HCT116 (cell line): ENCODE data around the gene DENND5A. TPM values are rescaled to one million over a fixed set of nuclear protein-coding genes. Genes with fewer than 3 reads are reported as not detected.

Source experiments
- ATAC-seq: fragments of 200-7000 bp; cut with Tn5 transposase; 2 replicates; pipeline ENCODE4 v1.9.1; 2020; ENCODE audit warnings: mild to moderate bottlenecking, moderate library complexity
- BruUV-seq: library from RNA; stranded (reverse); fragments of 400-500 nt; replicated peaks from 2 replicates; lab custom pipeline; 2021; lab: Mats Ljungman, UMichigan
- CTCF ChIA-PET: fragments of 300-600 bp; sonication (Branson Sonifier 250); formaldehyde crosslinking; loops from one replicate; lab custom pipeline; 2021; ENCODE audit warnings: antibody characterized with exemption; lab: Charles Lee
- POLR2A ChIA-PET: fragments of 300-600, 350-600 bp; sonication (Branson Sonifier 250); formaldehyde crosslinking; loops from one replicate; lab custom pipeline; 2021; ENCODE audit warnings: antibody characterized with exemption; lab: Charles Lee
- RAD21 ChIA-PET, 2 experiments: fragments of 300-600 bp; sonication (Branson Sonifier 250); formaldehyde crosslinking; loops; one replicate each; lab custom pipeline; 2023; ENCODE audit warnings: low total read pairs in 2 of 2; ENCODE audit not compliant: uncharacterized antibody in 2 of 2, unreplicated experiment in 2 of 2, low non-redundant PET in 1 of 2; lab: Charles Lee
- DNase-seq: peaks from one replicate; pipeline ENCODE4 v3.0.0-alpha.2; 2010; ENCODE audit warnings: low read depth, low spot score
- H2AFZ ChIP-seq: fragments of 200-600 bp; shearing (Covaris generic), sonication (generic); 2 replicates; pipeline ENCODE4 v1.6.1; 2017; ENCODE audit warnings: low read depth, mixed run types, mixed read lengths, antibody characterized with exemption, low read length; ENCODE audit not compliant: poor library complexity, severe bottlenecking
- H3K27ac ChIP-seq: 2 replicates; pipeline ENCODE4 v1.5.1; 2012; ENCODE audit warnings: low read depth, low read length
- H3K27me3 ChIP-seq: fragments of 200-600 bp; sonication (generic); 2 replicates; pipeline ENCODE4 v1.6.1; 2016; ENCODE audit warnings: mixed run types, low read length, mixed read lengths; ENCODE audit not compliant: insufficient read depth
- H3K36me3 ChIP-seq, 2 experiments: fragments of 200-500 bp in 1 of 2; fragments of 200-600 bp in 1 of 2; sonication (Bioruptor generic) in 1 of 2; sonication (generic) in 1 of 2; 2 replicates each; pipeline versions ENCODE4 v1.5.1 to v1.6.1; 2014 to 2016; ENCODE audit warnings: low read length in 2 of 2, inconsistent platforms in 1 of 2, mixed read lengths in 1 of 2, mixed run types in 1 of 2; ENCODE audit not compliant: insufficient read depth in 2 of 2, control insufficient read depth in 1 of 2
- H3K4me1 ChIP-seq, 2 experiments: fragments of 200-600 bp in 1 of 2; sonication (generic) in 1 of 2; 2 replicates each; pipeline versions ENCODE4 v1.5.1 to v1.6.1; 2012 to 2017; ENCODE audit warnings: low read length in 2 of 2, inconsistent platforms in 1 of 2, mild to moderate bottlenecking in 1 of 2, mixed read lengths in 1 of 2, mixed run types in 1 of 2, moderate library complexity in 1 of 2; ENCODE audit not compliant: insufficient read depth in 2 of 2, control insufficient read depth in 1 of 2
- H3K4me2 ChIP-seq: fragments of 200-600 bp; sonication (generic); 2 replicates; pipeline ENCODE4 v1.6.1; 2017; ENCODE audit warnings: mixed run types, low read length, mixed read lengths
- H3K4me3 ChIP-seq, 2 experiments: fragments of 200-600 bp in 1 of 2; sonication (generic) in 1 of 2; replicated peaks in 1 of 2; 2 replicates each; pipeline ENCODE4 v1.5.1; 2011 to 2016; ENCODE audit warnings: low read length in 2 of 2, control low read depth in 1 of 2, low read depth in 1 of 2, mild to moderate bottlenecking in 1 of 2, mixed read lengths in 1 of 2, mixed run types in 1 of 2
- H3K79me2 ChIP-seq: fragments of 200-600 bp; sonication (generic); 2 replicates; pipeline ENCODE4 v1.6.1; 2017; ENCODE audit warnings: mild to moderate bottlenecking, mixed run types, low read length, moderate library complexity, mixed read lengths; ENCODE audit not compliant: insufficient read depth
- H3K9ac ChIP-seq: fragments of 200-600 bp; sonication (generic); 2 replicates; pipeline ENCODE4 v1.6.1; 2016; ENCODE audit warnings: low read length, mixed read lengths
- H3K9me2 ChIP-seq: fragments of 200-600 bp; sonication (generic), shearing (Covaris generic); 2 replicates; pipeline ENCODE4 v1.6.1; 2017; ENCODE audit warnings: mixed run types, mild to moderate bottlenecking, moderate library complexity; ENCODE audit not compliant: insufficient read depth
- H3K9me3 ChIP-seq, 2 experiments: fragments of 200-500 bp in 1 of 2; fragments of 200-600 bp in 1 of 2; sonication (Bioruptor generic) in 1 of 2; sonication (generic) in 1 of 2; 2 replicates each; pipeline ENCODE4 v1.6.1; 2014 to 2017; ENCODE audit warnings: low read length in 2 of 2, mixed read lengths in 2 of 2, inconsistent platforms in 1 of 2, low read depth in 1 of 2, mild to moderate bottlenecking in 1 of 2, mixed run types in 1 of 2, moderate library complexity in 1 of 2; ENCODE audit not compliant: control insufficient read depth in 1 of 2, insufficient read depth in 1 of 2
- H4K20me1 ChIP-seq: fragments of 200-600 bp; sonication (generic), shearing (Covaris generic); 2 replicates; pipeline ENCODE4 v1.6.1; 2017; ENCODE audit warnings: mixed run types, mild to moderate bottlenecking, moderate library complexity; ENCODE audit not compliant: insufficient read depth
- CBX3 ChIP-seq: IDR thresholded peaks from 2 replicates; pipeline ENCODE4 v1.6.1; 2012; ENCODE audit warnings: low read depth
- CEBPB ChIP-seq: IDR thresholded peaks from 2 replicates; pipeline ENCODE4 v1.6.1; 2012; ENCODE audit warnings: low read depth
- CTCF ChIP-seq, 3 experiments: fragments of 200-600 bp in 1 of 3; sonication (generic) in 1 of 3; IDR thresholded peaks in 2 of 3; conservative IDR thresholded peaks in 1 of 3; 2 replicates each; pipeline ENCODE4 v1.5.1; 2012 to 2017; ENCODE audit warnings: low read depth in 2 of 3, low read length in 2 of 3, antibody characterized with exemption in 1 of 3, borderline replicate concordance in 1 of 3, control low read depth in 1 of 3, mild to moderate bottlenecking in 1 of 3, mixed read lengths in 1 of 3, mixed run types in 1 of 3, moderate library complexity in 1 of 3; ENCODE audit not compliant: insufficient read depth in 1 of 3
- EZH2 ChIP-seq: fragments of 200-600 bp; sonication (generic); IDR thresholded peaks from 2 replicates; pipeline ENCODE4 v1.6.1; 2017; ENCODE audit warnings: antibody characterized with exemption, mixed run types
- FOSL1 ChIP-seq: IDR thresholded peaks from 2 replicates; pipeline ENCODE4 v1.6.1; 2012; ENCODE audit warnings: low read depth
- JUND ChIP-seq: IDR thresholded peaks from 2 replicates; pipeline ENCODE4 v1.6.1; 2012
- POLR2AphosphoS5 ChIP-seq: IDR thresholded peaks from 2 replicates; pipeline ENCODE4 v1.6.1; 2011; ENCODE audit warnings: mild to moderate bottlenecking, low read depth, low read length, moderate library complexity
- RAD21 ChIP-seq: IDR thresholded peaks from 2 replicates; pipeline ENCODE4 v1.6.1; 2012; ENCODE audit warnings: low read depth, mild to moderate bottlenecking
- SIN3A ChIP-seq: IDR thresholded peaks from 2 replicates; pipeline ENCODE4 v1.6.1; 2012; ENCODE audit warnings: low read depth
- SRF ChIP-seq: IDR thresholded peaks from 2 replicates; pipeline ENCODE4 v1.6.1; 2012; ENCODE audit warnings: low read depth
- ZNF274 ChIP-seq: fragments of 200-500 bp; sonication (Bioruptor generic); IDR thresholded peaks from 2 replicates; pipeline ENCODE4 v1.6.1; 2014; ENCODE audit warnings: mild to moderate bottlenecking, low read depth, low read length, inconsistent platforms
- intact Hi-C: fragments of 100-400 bp; cut with micrococcal nuclease; formaldehyde crosslinking; loops from 2 replicates; pipeline ENCODE4 v1.10.0; 2022
- total RNA-seq: library from RNA; stranded (reverse); gene quantifications from one replicate; pipeline ENCODE4 v1.2.1, GENCODE V29; 2021; ENCODE audit not compliant: unreplicated experiment
- TF ChIP-seq, protein P1 (sequence below): IDR thresholded peaks from 2 replicates; pipeline ENCODE4 v1.6.1; 2012

The DENND5A gene
- total RNA-seq, 1 experiment from 2014 or later, result 48.6 TPM

- DNase-seq, result no peak
- intact Hi-C loops, result no loop called here
- RAD21 ChIA-PET, result no interaction called here
Observed at GRCh38 chr11:9182180-9182871, 82.8 kb downstream of the DENND5A start.

More at GRCh38 chr11:9182180-9182871, 82.8 kb downstream of the DENND5A start:
- no peaks in the 10 kb centered on the region for H3K79me2 ChIP-seq
- no peak overlapping the region for H2AFZ ChIP-seq
- H3K9me3 ChIP-seq, result no peaks in the 10 kb centered on the region
- H3K27me3 ChIP-seq, result no peaks in the 10 kb centered on the region
- H3K9me2 ChIP-seq, result no peaks in the 10 kb centered on the region
- ChIA-PET POLR2A (no interaction called here), CTCF (interaction anchor here (0.8 kb wide), 1 partner anchor 140 kb away, joined by 3 read pairs; no protein-coding TSS in a partner anchor)
- no peak for ATAC-seq
- no TSS peak for BruUV-seq
- no peaks in the 10 kb centered on the region for H3K4me1 ChIP-seq
- no peak overlapping the region for H3K4me2 ChIP-seq
- peaks cover 11 to 12% of the 10 kb centered on the region in 2 experiments; a peak in 3 of 4 replicates for H3K36me3 ChIP-seq
- TF ChIP-seq, protein P1, sequence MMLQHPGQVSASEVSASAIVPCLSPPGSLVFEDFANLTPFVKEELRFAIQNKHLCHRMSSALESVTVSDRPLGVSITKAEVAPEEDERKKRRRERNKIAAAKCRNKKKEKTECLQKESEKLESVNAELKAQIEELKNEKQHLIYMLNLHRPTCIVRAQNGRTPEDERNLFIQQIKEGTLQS, result no peak
- TF ChIP-seq JUND (no peak), CEBPB (no peak), EZH2 (no peak), ZNF274 (no peak), POLR2AphosphoS5 (no peak), RAD21 (no peak), FOSL1 (no peak), CTCF (IDR thresholded peaks at IDR 0.05 in 2 of 3, conservative IDR thresholded peaks at IDR 0.05 in 1 of 3; ENCODE audit: borderline replicate concordance in 1 of 3, insufficient read depth in 1 of 3, low read depth in 2 of 3, low read length in 2 of 3) (no peak), SIN3A (no peak), CBX3 (no peak), SRF (no peak)
- no peak overlapping the region for H3K27ac ChIP-seq
- H4K20me1 ChIP-seq, result no peaks in the 10 kb centered on the region
- H3K9ac ChIP-seq, result no peak overlapping the region
- no peak overlapping the region for H3K4me3 ChIP-seq
